CD4-positive, alpha-beta T cell treated with Interleukin-10 for 1 hour (primary cell): Measurements from ENCODE around the gene OVAAL.
"Not testable (repeated sequence)": the region's sequence is repeated elsewhere in the genome, so short reads cannot be mapped to it uniquely, and the experiment has no call there.

ENCODE experiments used
- DNase-seq: peaks from one replicate; pipeline ENCODE4 v3.0.0-alpha.2; 2020

Gene OVAAL

DNA sequence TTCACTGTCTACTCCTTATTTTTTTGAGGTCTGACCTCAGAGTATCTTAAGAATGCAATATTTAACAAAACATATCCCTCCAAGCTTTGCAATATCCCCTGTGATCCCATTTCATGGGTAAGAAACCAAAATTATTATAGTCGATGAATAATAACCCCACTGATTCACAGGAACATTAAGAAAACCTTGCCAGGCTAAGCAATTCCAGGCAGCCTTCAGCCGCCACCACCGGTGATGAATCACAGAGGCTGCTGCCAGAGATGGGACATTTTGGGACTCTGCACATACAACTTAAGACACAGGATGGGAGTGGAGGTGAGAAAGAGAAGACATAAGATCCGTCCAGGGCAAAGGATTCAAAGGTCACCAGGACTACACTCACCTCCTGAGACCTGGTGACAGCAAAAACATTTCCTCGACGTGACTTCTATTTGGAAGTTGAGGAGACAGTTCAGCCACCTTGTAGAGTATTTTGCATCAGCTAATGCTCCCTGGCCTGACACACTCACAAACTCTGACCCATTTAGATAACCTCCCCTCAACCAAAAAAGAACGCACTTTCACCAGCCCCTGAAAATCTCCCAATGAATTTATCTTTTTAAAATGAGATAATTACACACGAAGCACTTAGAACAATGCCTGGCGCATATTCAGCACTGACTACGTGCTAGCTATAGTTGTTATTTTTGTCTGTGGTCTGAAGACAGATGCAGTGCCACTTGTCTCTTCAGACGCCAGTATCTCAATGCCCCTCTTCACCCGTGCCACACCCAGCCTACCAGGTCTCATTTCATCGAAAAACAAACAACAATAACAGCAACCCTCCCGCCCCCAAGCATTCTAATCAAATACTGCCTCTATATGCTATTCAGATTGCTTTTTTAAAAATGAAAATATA is 17.8 kb upstream of the OVAAL start:
- DNase-seq: no peak

DNA sequence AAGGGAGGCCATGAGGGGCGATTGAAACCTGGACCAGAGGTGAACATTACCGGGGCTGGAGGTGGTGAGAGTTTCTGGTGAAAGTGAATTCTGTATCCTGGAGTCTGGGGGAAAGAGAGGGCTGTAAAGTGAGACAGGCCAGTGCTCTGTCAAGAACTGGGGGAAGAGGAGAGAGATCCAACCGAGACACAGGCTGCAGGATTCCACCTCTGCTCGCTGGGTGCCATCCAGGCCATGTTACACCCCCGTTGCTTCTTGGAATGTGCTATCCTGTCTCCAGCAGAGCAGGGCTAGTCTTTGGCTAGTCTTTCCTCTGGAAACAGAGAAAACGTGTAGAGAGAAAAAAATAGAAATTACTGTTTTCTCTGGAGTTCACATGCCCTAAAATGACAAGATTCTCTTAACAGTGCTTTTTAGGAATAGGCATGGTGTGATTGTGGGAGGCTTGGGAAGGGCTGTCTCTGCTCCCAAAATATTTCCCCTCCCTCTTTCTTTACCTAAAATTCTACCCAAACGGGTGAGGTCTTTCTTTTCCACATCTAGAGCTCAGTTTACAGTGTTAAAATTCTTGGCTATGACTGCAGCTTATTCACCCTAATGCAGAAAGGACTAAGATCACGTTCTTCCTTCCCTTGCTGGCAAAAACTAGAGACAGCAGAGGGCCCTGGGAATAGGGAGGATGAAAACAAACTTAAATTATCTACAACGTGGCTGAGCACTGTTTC is 16.5 kb upstream of the OVAAL start:
- no peak for DNase-seq

DNA sequence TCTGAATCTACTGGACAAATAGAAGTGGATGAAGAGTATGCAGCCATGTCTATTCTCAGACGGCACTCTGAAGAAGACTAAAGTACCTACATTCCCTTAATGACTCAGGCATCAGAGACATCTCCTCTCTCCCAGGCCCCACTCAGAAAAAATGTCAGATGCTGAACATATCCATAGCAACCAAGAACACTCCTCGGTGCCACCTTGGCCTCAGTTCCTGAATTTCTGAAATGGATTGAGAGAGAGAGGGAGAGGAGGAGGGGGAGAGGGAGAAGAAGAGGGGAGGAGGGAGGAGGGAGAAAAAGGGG is 16.0 kb upstream of the OVAAL start:
- no peak for DNase-seq

DNA sequence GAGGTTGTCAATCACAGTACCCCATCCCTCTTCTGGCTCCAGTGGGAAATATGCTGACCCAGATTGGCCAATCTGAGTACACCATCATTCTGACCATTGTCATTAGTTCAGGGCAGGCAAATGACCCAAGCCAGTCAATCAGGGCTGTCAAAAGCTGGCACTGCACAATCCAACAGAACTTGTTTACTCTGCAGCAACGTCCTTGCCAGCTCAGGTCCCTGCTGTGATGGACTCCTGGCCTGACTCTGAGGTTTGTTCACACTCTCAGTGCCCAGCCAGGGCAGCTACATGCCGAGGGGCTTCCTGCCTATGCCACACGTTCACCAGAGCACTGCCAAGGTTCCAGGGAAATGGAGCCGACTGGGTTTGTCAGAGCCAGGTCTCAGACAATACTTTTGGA is 14.7 kb upstream of the OVAAL start:
- DNase-seq: no peak

DNA sequence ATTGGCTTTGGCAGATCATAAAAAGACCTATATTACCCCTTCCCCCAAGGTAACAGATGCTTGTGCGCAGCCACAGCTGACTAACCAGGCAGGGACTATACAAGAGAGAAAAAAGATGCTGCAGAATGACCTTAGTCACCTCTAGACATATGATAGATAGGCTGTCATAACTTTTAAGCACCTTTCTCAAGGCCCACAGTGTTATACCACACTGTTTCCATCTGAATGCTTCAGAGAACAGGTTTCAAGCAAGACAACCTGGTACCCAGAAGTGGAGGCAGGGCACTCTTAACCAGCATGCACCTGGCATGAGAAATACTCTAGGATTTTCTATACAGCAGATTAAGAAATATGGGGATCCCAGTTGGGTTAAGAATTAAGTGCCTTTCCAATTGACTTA is 12.8 kb upstream of the OVAAL start:
- DNase-seq: no peak

DNA sequence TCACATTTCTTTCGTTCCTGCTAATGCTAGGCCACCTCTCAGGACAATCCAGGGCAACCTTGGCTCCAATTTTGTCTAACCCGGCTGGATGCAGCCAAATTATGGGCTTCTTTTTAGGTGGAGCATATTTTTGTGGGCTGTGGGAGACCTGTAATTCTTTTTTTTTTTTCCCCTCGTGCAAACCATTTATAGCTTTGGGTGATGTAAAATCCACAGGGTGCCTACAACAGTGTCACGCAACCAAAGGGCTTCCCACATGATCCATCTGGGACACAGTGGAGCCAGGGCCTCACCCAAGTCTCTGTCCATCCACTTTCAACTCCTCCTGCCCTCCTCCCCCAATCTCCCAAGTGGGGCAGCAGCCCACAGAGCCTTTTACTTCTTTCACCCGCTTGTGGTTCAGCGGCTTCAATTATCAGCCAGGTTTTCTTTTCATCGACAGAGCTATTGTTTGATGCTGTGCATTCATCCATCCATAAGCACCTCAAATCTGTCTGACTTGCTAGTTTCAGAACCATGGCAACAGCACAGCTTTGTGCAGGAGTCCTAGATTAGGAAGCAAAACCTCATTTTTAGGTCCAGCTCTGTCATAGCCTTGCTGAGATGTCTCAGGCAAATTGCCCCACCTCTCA is 10.0 kb upstream of the OVAAL start:
- DNase-seq: no peak

DNA sequence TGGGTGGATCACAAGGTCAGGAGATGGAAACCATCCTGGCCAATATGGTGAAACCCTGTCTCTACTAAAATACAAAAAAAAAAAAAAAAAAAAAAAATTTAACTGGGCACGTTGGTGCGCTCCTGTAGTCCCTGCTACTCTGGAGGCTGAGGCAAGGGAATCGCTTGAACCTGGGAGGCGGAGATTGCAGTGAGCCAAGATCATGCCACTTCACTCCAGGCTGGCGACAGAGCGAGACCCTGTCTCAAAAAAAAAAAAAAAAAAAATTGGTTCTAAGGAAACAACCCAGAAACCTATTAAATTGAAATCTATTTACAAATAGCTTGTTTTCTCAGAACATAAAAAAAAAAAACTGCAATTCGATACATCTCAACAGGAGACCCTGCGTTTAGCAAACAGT is 9.0 kb upstream of the OVAAL start:
- not testable (repeated sequence) for DNase-seq

DNA sequence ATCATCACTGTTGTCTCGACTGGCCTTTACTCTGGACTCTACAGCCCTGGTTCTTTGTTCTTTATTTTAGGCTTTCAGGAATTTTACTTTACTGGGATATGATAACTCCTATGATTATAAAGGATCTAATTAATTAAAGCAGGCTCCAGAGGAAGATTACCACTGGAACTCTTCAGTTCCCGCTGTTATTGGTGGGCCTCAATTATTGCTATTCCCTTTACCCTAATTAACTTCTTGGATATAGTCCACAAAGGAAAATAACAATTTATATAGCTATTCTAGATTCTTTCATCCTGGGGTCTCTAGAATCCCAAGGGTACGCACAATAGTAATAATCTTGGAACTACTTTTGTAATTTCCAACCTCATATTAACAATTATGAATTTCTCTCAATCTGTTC is 8.5 kb upstream of the OVAAL start:
- no peak for DNase-seq

DNA sequence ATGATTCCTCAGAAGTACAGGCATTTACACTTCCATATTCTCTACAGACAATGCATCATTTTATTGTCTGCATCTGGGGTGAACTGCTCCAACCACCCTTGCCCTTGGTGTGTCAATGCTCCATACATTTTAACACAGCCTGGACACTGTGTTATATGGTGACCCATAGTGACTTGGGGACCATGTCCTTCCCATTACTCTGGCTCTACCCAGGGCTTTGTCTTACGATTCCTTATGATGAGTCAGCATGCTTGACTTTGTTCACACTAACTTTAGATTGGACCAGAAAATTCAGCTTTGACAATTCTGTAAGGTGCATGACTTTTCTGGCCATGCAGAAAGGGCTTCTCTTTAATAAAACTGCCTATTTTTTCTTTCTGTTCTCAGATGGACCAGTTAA is 6.8 kb upstream of the OVAAL start:
- DNase-seq: no peak

DNA sequence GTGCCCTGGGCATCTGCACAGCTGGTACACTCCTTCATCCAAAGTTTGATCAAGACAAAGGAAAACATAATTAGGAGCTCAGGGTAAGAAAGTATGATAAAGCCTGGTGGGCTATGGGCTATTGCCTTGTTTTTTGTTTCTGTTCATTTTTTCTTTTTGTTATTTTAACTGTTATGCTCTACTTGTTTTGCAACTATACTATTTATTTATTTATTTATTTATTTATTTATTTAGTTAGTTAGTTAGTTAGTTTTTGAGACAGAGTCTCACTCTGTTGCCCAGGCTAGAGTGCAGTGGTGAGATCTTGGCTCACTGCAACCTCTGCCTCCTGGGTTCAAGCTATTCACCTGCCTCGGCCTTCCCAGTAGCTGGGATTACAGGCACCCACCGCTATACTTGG is 5.7 kb upstream of the OVAAL start:
- not testable (repeated sequence) for DNase-seq

DNA sequence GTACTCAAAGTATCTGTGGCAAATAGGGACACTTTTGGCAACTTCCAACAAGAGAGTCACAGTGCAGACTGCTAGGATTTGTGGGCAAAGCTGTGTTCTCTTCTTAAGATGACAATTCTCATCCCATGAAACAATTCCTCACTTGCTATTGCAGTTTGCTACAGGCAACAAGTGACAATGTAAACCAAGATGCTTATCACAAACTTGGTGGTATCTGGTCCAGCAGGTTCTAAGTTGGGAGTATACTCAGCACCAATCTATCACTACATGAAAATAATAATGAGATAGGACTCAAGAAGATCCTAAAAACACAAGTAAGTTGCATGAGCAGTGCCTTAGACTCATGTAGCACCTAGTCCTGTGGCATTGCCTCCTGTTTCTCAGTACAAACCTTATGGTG is 3.4 kb upstream of the OVAAL start:
- no peak for DNase-seq

DNA sequence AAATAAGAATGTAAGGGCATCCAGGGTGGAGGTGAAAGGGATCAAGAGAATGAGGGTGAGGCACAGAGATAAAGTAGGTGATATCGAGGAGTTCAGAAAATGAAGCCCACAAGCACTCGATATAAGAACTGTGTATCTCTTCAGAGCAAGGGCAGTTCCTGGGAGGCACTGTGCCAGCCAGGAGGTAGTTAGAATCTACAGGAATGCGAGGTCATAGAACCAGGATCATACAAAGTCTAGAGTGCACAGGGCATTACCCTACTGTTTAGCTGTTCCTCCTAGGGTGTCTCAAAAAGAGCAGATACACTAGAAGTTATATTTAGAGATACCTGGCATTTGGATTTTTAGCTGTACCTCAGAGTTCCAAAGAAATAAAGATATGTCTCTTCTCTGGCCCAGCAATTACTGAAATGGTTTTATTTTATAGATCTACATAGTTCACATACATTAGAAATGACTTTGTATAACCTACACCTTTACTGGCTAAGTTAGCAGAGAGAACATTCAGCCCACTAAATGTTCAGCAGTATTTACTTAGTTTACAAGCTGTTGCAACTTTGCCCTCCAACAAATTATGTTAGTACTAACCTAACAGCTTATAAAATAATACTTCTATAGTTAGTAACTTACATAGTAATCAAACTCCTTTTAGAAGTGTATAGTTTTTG is 1.6 kb downstream of the OVAAL start:
- no peak for DNase-seq

DNA sequence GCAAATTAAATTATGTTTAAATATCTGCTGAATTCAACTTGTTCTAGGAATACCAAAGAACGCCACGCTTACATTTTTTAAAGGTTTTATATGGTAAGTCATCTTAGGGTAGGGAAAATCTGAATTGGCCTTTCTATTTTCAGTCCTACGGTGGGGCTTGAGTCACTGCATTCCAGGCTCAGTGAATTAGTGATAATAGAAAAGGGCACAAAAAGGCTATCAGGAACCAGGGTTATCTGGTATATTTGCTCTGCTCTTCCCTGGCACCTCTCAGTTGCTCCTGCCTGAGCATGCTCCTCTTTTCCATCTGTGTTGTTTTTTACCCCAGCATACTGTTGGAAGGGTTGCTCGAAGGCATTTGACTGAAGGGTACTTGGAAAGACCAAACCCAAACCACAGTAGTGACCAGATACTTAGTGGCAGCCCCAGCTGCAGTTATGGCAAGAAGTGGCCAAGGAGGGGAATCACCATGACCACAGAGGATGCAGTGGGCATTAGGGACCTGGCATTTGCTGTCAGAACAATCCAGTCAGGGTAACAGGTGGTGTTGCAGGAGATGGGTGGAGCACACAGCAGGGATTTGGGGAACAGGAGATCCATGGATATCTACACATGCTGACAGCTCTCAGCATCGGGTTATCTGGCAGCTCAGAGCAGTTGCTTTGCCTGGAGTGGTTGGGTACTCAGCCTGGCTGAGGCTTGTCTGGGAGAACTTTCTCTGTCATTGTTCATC is 2.3 kb downstream of the OVAAL start:
- no peak for DNase-seq

DNA sequence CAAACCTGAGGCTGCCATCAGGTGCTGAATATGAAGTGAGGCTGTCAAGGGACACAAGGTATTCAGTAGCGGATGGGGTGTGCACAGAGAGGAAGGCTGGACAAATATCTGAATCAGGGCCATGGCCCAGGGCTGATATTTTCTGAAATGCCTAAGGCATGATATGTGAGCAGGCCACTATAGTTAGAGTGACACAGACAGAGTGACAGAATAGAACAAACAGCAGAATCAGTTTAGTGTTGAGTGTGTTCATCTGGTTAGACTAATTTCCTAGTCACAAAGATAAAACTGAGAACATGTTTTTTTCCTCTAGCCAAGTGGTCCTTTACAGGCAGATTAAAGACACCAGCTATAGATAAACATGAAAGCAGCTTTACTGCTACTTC is 3.9 kb downstream of the OVAAL start:
- DNase-seq: no peak

DNA sequence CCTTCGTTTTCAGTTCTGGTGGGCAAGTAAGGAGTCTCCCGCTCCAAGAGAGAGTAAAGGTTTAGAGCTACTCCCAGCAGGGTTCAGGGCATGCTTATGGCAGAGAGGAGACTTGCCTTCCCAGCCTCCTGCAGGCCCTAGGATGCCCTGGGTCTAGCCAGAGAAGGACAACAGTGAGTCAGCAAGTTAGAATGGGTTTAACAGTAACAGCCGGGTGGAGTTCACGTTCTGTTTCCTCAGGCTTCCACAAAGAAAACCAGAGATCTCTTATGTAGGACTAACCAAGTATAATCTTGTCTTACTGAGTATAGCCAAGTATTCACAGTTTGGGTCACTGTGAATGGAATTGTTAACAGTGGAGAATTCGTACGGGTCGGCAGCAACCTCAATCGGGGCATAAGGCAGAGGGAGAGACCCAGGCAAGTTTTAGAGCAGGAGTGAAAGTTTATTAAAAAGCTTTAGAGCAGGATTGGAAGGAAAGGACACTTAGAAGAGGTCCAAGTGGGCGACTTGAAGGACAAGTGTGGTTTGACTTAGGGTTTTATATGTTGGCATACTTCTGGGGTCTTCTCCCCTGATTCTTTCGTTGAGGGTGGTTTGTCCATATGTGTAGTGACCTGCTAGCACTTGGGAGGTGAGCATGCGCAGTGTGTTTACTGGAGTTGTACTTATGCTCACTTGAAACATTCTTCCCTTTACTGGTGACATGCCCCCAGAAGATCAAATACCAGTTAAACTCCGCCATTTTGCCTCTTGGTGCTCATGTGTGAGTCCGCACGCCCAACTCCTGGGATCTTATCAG is 4.5 kb downstream of the OVAAL start:
- no peak for DNase-seq

DNA sequence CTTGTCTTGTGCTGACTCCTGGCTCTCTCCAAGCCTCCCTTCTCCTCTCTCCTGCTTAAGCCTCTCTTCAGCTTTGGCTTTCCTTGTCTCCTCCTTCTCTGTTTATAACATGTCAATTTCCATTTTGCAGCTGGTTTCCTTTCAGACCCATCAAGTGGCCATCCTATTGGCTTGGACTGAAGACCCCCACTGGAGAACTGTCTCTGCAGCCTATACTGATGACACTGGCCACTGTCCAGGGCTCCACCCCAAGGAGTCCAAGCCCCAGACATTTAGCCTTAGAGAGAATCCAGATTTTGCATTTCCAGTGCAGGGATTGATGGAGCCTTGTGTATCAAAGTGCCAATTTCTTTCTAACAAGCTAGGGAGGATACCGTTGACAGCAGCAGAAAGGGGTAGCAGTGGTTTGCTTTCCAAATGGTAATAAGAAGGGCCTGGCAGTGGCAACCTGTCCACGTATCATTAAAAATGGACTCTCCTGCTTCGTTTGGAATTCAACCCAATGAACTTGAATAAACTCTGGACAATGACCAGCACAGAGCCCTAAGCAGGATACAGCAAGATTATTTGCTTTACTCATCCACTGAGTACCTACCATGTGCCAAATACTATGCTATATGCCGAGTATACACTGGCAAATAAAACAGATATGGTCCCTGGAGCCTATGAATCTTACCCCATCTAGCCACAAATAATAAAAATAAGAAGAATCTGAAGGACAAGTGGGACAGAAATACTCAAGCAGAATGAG is 6.5 kb downstream of the OVAAL start:
- no peak for DNase-seq

DNA sequence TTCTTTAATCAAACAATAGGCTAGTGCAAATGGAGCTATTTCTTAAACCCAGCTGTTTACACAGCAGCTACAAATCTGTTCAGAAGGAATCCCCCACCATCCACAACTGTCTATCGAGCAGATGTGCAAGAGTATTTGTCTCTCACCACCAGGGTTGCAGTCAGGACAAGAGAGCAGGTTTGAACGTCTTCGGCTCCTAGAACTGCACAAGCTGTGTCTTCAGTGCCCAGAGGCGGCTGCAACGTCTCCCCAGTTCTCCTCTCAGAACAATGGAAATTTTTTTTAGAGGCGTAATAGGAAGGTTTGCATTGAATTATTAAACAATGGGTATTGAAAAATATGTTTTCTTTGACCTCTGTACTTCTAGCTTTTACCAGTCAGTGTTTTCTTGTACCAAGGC is 7.3 kb downstream of the OVAAL start:
- no peak for DNase-seq

DNA sequence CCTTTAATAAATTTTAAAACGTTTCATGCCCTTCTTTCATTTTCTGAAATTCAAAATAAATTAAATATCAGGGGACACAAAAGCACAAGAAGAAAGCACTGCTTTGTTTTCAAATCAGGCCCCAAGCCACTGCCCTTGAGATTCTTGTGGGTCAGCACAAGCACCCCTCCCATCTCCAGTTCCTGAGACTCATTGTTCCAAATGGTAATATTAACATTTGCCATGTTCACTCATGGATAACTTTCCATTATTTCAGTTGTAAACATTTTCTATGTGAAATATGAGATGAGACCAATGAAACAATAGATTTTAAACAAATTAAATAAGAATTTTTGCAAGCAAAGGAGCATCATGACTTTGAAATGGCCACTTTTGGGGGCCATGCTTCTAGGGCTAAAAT is 7.7 kb downstream of the OVAAL start:
- no peak for DNase-seq

DNA sequence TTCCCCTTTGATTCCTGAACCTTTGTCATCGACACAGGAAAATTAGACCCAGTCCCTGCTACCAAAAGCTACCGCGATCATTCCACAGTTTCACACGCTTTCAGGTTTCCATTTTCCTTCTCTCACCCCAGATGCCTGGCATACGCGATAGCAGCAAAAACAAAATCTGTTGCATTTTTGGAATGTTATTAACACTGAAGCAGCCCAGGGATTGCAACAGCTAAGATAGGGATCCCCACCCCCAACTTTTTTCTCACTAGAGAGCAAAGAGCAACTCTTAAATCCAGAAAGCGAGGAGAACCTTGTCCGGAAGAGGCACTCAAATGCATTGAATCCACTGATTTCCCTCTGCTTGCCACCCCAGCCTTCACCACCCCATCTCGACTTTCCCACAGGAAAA is 8.9 kb downstream of the OVAAL start:
- no peak for DNase-seq

DNA sequence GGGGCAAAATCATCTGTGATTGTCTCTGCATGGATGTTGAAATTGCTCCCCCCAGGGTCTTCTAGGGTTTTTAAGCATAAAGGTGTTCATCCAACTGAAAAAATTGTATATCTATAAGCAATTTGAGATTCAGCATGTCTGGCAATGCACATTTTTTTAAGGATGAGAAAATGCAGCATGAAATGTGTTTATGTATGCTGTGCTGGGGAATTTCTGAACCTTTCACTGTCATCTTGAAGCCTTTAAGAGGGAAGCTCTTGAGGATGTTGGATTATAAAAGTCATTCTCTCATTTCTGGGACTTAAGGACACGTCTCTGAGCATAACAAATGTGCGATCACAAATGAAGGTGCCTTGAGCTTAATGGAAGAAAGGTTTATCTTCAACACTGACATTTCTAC is 9.4 kb downstream of the OVAAL start:
- no peak for DNase-seq
